K562 (cell line): ENCODE data around the gene SOX15. TPM values are rescaled to one million over a fixed set of nuclear protein-coding genes. Genes with fewer than 3 reads are reported as not detected.
A peak's percentile ranks its signal among the peaks of the same experiment; 100 is the strongest.

Experiments used
- ATAC-seq: fragments of 200-7000 bp; cut with Tn5 transposase; 3 replicates; pipeline ENCODE4 v1.9.1; 2020; ENCODE audit warnings: moderate library complexity
- BruUV-seq: library from RNA; stranded (reverse); fragments of 400-500 nt; replicated peaks from 2 replicates; lab custom pipeline; 2021; lab: Mats Ljungman, UMichigan
- CTCF ChIA-PET: fragments of 300-600 bp; formaldehyde crosslinking; extraction: SDS; loops from one replicate; lab custom pipeline; 2021; ENCODE audit warnings: low intra/inter-chr PET ratio; lab: Yijun Ruan, JAX
- POLR2A ChIA-PET: fragments of 300-600, 350-650 bp; sonication (Branson Sonifier 250); formaldehyde crosslinking; extraction: SDS; loops from one replicate; lab custom pipeline; 2021; ENCODE audit warnings: antibody characterized with exemption, inconsistent platforms; lab: Yijun Ruan, JAX
- DNase-seq, 4 experiments: peaks; one replicate each; pipeline versions ENCODE4 v3.0.0 to v3.0.0-alpha.2; 2011 to 2018; ENCODE audit warnings: low spot score in 3 of 4, mixed read lengths in 3 of 4; ENCODE audit errors: extremely low read depth in 1 of 4
- FAIRE-seq: peaks from 2 replicates; lab custom pipeline; 2011; peaks lifted over from hg19 to GRCh38; lab: Jason Lieb, UNC
- H2AFZ ChIP-seq: 2 replicates; pipeline ENCODE4 v1.6.0; 2011; ENCODE audit warnings: low read depth, low read length, control low read depth, inconsistent platforms
- H3K27ac ChIP-seq: fragments of 200-600 bp; 3 replicates; pipeline ENCODE4 v1.8.0; 2011; ENCODE audit warnings: low read depth, mild to moderate bottlenecking, control low read depth, inconsistent platforms, low read length, moderate library complexity, mixed read lengths; ENCODE audit errors: extremely low read depth
- H3K27me3 ChIP-seq, 2 experiments: fragments of 300-600 bp in 1 of 2; 2 replicates in 1 of 2; 3 replicates in 1 of 2; pipeline versions ENCODE4 v1.6.0 to v1.8.0; 2011; ENCODE audit warnings: inconsistent platforms in 2 of 2, low read length in 2 of 2, mild to moderate bottlenecking in 1 of 2, mixed read lengths in 1 of 2, moderate library complexity in 1 of 2; ENCODE audit not compliant: control insufficient read depth in 2 of 2, insufficient read depth in 2 of 2
- H3K36me3 ChIP-seq: fragments of 300-600 bp; 3 replicates; pipeline ENCODE4 v1.8.0; 2011; ENCODE audit warnings: mild to moderate bottlenecking, low read length, inconsistent platforms; ENCODE audit not compliant: control insufficient read depth, insufficient read depth
- H3K4me1 ChIP-seq, 2 experiments: fragments of 200-600 bp in 1 of 2; replicated peaks in 1 of 2; 2 replicates in 1 of 2; 3 replicates in 1 of 2; pipeline versions ENCODE4 v1.5.1 to v1.8.0; 2011; ENCODE audit warnings: inconsistent platforms in 2 of 2, low read length in 2 of 2, mild to moderate bottlenecking in 1 of 2, mixed read lengths in 1 of 2, moderate library complexity in 1 of 2; ENCODE audit not compliant: control insufficient read depth in 2 of 2, insufficient read depth in 2 of 2
- H3K4me2 ChIP-seq: 2 replicates; pipeline ENCODE4 v1.6.1; 2011; ENCODE audit warnings: low read length, control low read depth, inconsistent platforms, mixed read lengths; ENCODE audit not compliant: insufficient read depth
- H3K4me3 ChIP-seq: fragments of 200-600 bp; sonication (generic), shearing (Covaris generic); 2 replicates; pipeline ENCODE4 v1.5.1; 2016; ENCODE audit warnings: control low read depth, inconsistent platforms
- H3K79me2 ChIP-seq: fragments of 200-600 bp; 3 replicates; pipeline ENCODE4 v1.8.0; 2011; ENCODE audit warnings: low read length, inconsistent platforms; ENCODE audit not compliant: control insufficient read depth, insufficient read depth
- H3K9ac ChIP-seq, 2 experiments: 2 replicates each; pipeline versions ENCODE4 v1.6.0 to v1.6.1; 2011; ENCODE audit warnings: low read depth in 2 of 2, low read length in 2 of 2, control low read depth in 1 of 2, inconsistent platforms in 1 of 2, mild to moderate bottlenecking in 1 of 2, mixed read lengths in 1 of 2; ENCODE audit not compliant: insufficient read depth in 1 of 2
- H3K9me1 ChIP-seq: one replicate; pipeline ENCODE4 v1.6.0; 2011; ENCODE audit warnings: inconsistent platforms, mild to moderate bottlenecking, low read length, moderate library complexity; ENCODE audit not compliant: control insufficient read depth, insufficient read depth
- H3K9me3 ChIP-seq: replicated peaks from 2 replicates; pipeline ENCODE4 v1.5.1; 2011; ENCODE audit warnings: low read depth, low read length, inconsistent platforms; ENCODE audit not compliant: control insufficient read depth, insufficient read depth
- H4K20me1 ChIP-seq: replicated peaks from 2 replicates; pipeline ENCODE4 v1.6.1; 2011; ENCODE audit warnings: low read length, inconsistent platforms, mixed read lengths; ENCODE audit not compliant: control insufficient read depth, insufficient read depth
- CHCHD3 ChIP-seq: fragments of 250-450 bp; sonication (Bioruptor Pico); IDR thresholded peaks from 2 replicates; pipeline ENCODE4 v2.1.2; 2022; ENCODE audit warnings: mild to moderate bottlenecking
- FOXP4 ChIP-seq: sonication (generic); formaldehyde crosslinking; IDR thresholded peaks from 2 replicates; pipeline ENCODE4 v1.8.0; 2022; ENCODE audit warnings: mild to moderate bottlenecking, missing genetic modification reagents, borderline replicate concordance
- HDAC1 ChIP-seq, 2 experiments: fragments of 450-650 bp; IDR thresholded peaks; 2 replicates each; pipeline ENCODE4 v1.6.1; 2016 to 2017; ENCODE audit warnings: inconsistent platforms in 1 of 2, mild to moderate bottlenecking in 1 of 2, moderate library complexity in 1 of 2
- HNRNPH1 ChIP-seq: fragments of 200-400 bp; formaldehyde crosslinking; optimal IDR thresholded peaks from 2 replicates; pipeline ENCODE3; 2017; ENCODE audit warnings: low read depth, mild to moderate bottlenecking, low read length, moderate library complexity
- KAT8 ChIP-seq: fragments of 450-650 bp; IDR thresholded peaks from 2 replicates; pipeline ENCODE4 v1.6.1; 2016; ENCODE audit warnings: low read depth, mild to moderate bottlenecking
- POLR2G ChIP-seq: fragments of 200-400 bp; formaldehyde crosslinking; IDR thresholded peaks from 2 replicates; pipeline ENCODE4 v1.6.1; 2017; ENCODE audit warnings: low read depth, mild to moderate bottlenecking, antibody characterized with exemption, low read length, moderate library complexity
- RBM22 ChIP-seq: fragments of 200-400 bp; formaldehyde crosslinking; IDR thresholded peaks from 2 replicates; pipeline ENCODE4 v1.6.1; 2018; ENCODE audit warnings: low read length, low read depth; ENCODE audit not compliant: poor library complexity, severe bottlenecking
- RHOXF2B ChIP-seq: fragments of 250-450 bp; sonication (Bioruptor Pico); conservative IDR thresholded peaks from 2 replicates; pipeline ENCODE4 v1.5.1; 2021
- SAFB2 ChIP-seq: fragments of 200-400 bp; formaldehyde crosslinking; IDR thresholded peaks from 2 replicates; pipeline ENCODE4 v1.6.1; 2018; ENCODE audit warnings: borderline replicate concordance, low read length, low read depth, moderate library complexity; ENCODE audit not compliant: severe bottlenecking
- SAP30 ChIP-seq: fragments of 200-600 bp; sonication (generic); IDR thresholded peaks from 2 replicates; pipeline ENCODE4 v1.6.1; 2012; ENCODE audit warnings: borderline replicate concordance, low read depth, mild to moderate bottlenecking, moderate library complexity, low read length, control low read depth, inconsistent platforms; ENCODE audit not compliant: insufficient read depth, poor library complexity, severe bottlenecking
- TGIF2 ChIP-seq: sonication (generic); formaldehyde crosslinking; IDR thresholded peaks from 2 replicates; pipeline ENCODE4 v1.8.1; 2022; ENCODE audit warnings: mild to moderate bottlenecking, missing genetic modification reagents, moderate library complexity
- YY1 ChIP-seq, 3 experiments: IDR thresholded peaks; 2 replicates each; pipeline ENCODE4 v1.6.1; 2011; ENCODE audit warnings: low read length in 2 of 3, mild to moderate bottlenecking in 2 of 3, moderate library complexity in 2 of 3, borderline replicate concordance in 1 of 3, control low read depth in 1 of 3, low read depth in 1 of 3; ENCODE audit not compliant: insufficient read depth in 3 of 3, insufficient replicate concordance in 2 of 3, control insufficient read depth in 1 of 3, insufficient read length in 1 of 3; ENCODE audit errors: extremely low read depth in 1 of 3
- ZNF3 ChIP-seq: fragments of 250-450 bp; sonication (Bioruptor Pico); IDR thresholded peaks from 2 replicates; pipeline ENCODE4 v1.5.0; 2021; ENCODE audit warnings: mild to moderate bottlenecking, moderate library complexity
- ZNF507 ChIP-seq: conservative IDR thresholded peaks from 2 replicates; pipeline ENCODE4 v1.6.1; 2017; ENCODE audit warnings: missing genetic modification characterization, missing compliant biosample characterization
- ZNF717 ChIP-seq: fragments of 250-450 bp; sonication (Bioruptor Pico); IDR thresholded peaks from 2 replicates; pipeline ENCODE4 v1.5.0; 2021
- WGBS: fragments of 100-300 bp; shearing (Covaris generic); methylation state at CpG from one replicate; pipeline ENCODE4 v1.1.6; 2016; ENCODE audit warnings: low coverage, mixed read lengths; ENCODE audit not compliant: insufficient coverage; ENCODE audit errors: missing lambda C conversion rate; 5-methylcytosine and 5-hydroxymethylcytosine counted together
- in situ Hi-C: fragments of 300-500 bp; cut with MboI; formaldehyde crosslinking; loops from 4 replicates; pipeline ENCODE4 v1.15.0; 2018; ENCODE audit warnings: inconsistent platforms, mixed read lengths
- intact Hi-C: fragments of 100-400 bp; cut with micrococcal nuclease; formaldehyde crosslinking; loops from 2 replicates; pipeline ENCODE4 v1.14.2; 2022
- polyA plus RNA-seq, 8 experiments: library from polyadenylated mRNA; depleted of rRNA in 4 of 8; stranded (reverse) in 5 of 8; unstranded in 3 of 8; fragments of >200 nt; fragmentation: Nextera tagmentation in 2 of 8; fragmentation: Illumina TruSeq in 1 of 8; extraction: Ambion mirVana in 2 of 8; extraction: Trizol in 1 of 8; gene quantifications; 2 replicates each; pipeline versions ENCODE4 v1.2.1 to v1.2.3, GENCODE V29; 2011 to 2014; ENCODE audit warnings: inconsistent platforms in 1 of 8, missing spikeins in 1 of 8
- total RNA-seq, 7 experiments: library from RNA; depleted of rRNA in 6 of 7; stranded (reverse); fragments of >200 nt in 6 of 7; fragmentation: Illumina TruSeq in 2 of 7; extraction: Trizol in 2 of 7; gene quantifications; 2 replicates each; pipeline versions ENCODE4 v1.2.1 to v1.2.3, GENCODE V29; 2011 to 2021; ENCODE audit warnings: low replicate concordance in 1 of 7
- TF ChIP-seq, protein P1 (sequence below): fragments of 250-450 bp; sonication (Bioruptor Pico); IDR thresholded peaks from 2 replicates; pipeline ENCODE4 v1.5.0; 2020; ENCODE audit warnings: mild to moderate bottlenecking, borderline replicate concordance

Gene SOX15
- total and polyA plus RNA-seq, 9 of the 15 experiments (the other 6 are each of a cell fraction or from before 2014, with no cell fraction given): 0.07 to 0.33 (median 0.19) TPM; not detected in 5

DNA sequence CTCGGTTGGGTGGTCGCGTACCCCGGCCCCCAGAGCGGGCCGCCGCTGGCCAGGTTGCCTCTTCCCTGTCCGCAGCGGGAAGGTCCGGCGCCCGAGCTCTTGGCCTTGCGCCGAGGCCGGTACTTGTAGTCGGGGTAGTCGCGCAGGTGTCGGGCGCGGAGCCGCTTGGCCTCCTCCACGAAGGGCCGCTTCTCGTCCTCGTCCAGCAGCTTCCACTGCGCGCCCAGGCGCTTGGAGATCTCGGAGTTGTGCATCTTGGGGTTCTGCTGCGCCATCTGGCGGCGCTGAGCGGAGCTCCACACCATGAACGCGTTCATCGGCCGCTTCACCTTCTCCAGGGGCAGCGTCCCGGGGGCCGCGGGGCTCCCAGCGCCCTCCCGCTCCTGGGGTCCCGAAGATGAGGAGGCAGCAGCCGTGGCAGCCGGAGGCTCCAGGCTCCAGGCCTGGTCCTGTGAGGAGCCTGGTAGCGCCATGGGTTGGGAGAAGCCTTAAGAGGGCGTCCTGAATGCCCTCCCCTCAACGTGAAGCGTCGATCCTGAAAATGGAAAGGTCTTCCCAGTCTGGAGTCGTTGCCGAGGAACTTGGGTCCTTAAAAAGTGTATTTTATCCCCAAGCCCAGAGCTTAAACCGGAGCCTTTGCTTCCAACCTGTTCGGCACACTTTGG is 558 bp downstream of the SOX15 start:
- Histone ChIP-seq H3K36me3 (peaks cover 73% of the 10 kb centered on the region), H3K4me1 (peaks cover 28 to 50% of the 10 kb centered on the region in 2 experiments), H3K9ac (no peak overlapping the region), H3K27me3 (no peaks in the 10 kb centered on the region), H3K79me2 (peaks cover 47% of the 10 kb centered on the region), H3K9me3 (no peaks in the 10 kb centered on the region), H3K27ac (no peak overlapping the region), H3K9me1 (no peaks in the 10 kb centered on the region), H2AFZ (no peak overlapping the region), H3K4me2 (no peak overlapping the region), H4K20me1 (no peaks in the 10 kb centered on the region), H3K4me3 (no peak overlapping the region)
- in situ Hi-C loops: no loop called here
- intact Hi-C loops: loop anchor here (5.0 kb wide), 1 partner anchor 98 kb away; the partner anchor contains the start of genes TP53 and WRAP53
- BruUV-seq: no TSS peak
- DNase-seq (no peak), ATAC-seq (no peak), FAIRE-seq (no peak)
- ChIA-PET CTCF (no interaction called here), POLR2A (interaction anchor here (1.0 to 1.7 kb wide), 5 partner anchors 8 to 114 kb away, joined by 3 to 6 read pairs (median 3); partner anchors contain the start of gene CD68)
- 96% methylated on average over 12 of the region's 56 CpGs for WGBS
- no peak for TF ChIP-seq ZNF717 (CRISPR knock-in tag)
- no peak for TF ChIP-seq TGIF2 (CRISPR knock-in tag)
- TF ChIP-seq CHCHD3: no peak
- no peak for TF ChIP-seq HNRNPH1
- TF ChIP-seq, protein P1, sequence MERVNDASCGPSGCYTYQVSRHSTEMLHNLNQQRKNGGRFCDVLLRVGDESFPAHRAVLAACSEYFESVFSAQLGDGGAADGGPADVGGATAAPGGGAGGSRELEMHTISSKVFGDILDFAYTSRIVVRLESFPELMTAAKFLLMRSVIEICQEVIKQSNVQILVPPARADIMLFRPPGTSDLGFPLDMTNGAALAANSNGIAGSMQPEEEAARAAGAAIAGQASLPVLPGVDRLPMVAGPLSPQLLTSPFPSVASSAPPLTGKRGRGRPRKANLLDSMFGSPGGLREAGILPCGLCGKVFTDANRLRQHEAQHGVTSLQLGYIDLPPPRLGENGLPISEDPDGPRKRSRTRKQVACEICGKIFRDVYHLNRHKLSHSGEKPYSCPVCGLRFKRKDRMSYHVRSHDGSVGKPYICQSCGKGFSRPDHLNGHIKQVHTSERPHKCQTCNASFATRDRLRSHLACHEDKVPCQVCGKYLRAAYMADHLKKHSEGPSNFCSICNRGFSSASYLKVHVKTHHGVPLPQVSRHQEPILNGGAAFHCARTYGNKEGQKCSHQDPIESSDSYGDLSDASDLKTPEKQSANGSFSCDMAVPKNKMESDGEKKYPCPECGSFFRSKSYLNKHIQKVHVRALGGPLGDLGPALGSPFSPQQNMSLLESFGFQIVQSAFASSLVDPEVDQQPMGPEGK (CRISPR knock-in tag): no peak
- TF ChIP-seq POLR2G: peak; percentile 51; the same call in 1 of the 2 replicates
- TF ChIP-seq HDAC1 (IDR thresholded peaks at IDR 0.05): no peak
- no peak for TF ChIP-seq FOXP4 (CRISPR knock-in tag)
- TF ChIP-seq RBM22: peak; percentile 21
- TF ChIP-seq SAP30: no peak
- no peak for TF ChIP-seq YY1 (IDR thresholded peaks at IDR 0.05; ENCODE audit: borderline replicate concordance in 1 of 3, control insufficient read depth in 1 of 3, extremely low read depth in 1 of 3, insufficient read depth in 3 of 3, insufficient read length in 1 of 3, insufficient replicate concordance in 2 of 3, low read depth in 1 of 3, low read length in 2 of 3)
- no peak for TF ChIP-seq RHOXF2B (CRISPR knock-in tag)
- no peak for TF ChIP-seq SAFB2
- no peak for TF ChIP-seq ZNF3 (CRISPR knock-in tag)
- TF ChIP-seq ZNF507 (tag): no peak
- TF ChIP-seq KAT8: no peak
